NCI-H2029 treated with DMSO at 0.1 percent for 48 hours (cell line): ENCODE measurements around the gene KIF3C.
"Not testable (repeated sequence)": the region's sequence is repeated elsewhere in the genome, so short reads cannot be mapped to it uniquely, and the experiment has no call there.

Source experiments
- DNase-seq: peaks from one replicate; lab custom pipeline; 2025; lab: John Stamatoyannopoulos, UW

The KIF3C gene

DNA sequence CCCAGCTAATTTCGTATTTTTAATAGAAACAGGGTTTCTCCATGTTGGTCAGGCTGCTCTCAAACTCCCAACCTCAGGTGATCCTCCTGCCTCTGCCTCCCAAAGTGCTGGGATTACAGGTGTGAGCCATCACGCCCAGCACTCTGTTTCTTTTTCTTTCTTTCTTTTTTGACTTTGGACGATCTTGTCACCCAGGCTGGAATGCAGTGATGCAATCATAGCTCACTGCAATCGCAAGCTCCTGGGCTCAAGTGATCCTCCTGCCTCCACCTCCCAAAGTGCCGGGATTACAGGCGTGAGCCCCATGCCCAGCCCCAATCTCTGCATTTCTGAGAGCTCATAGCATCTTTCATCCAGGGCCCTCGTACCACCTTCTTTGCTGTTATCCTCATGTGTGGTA is 17.1 kb upstream of the KIF3C start:
- DNase-seq, result not testable (repeated sequence)

DNA sequence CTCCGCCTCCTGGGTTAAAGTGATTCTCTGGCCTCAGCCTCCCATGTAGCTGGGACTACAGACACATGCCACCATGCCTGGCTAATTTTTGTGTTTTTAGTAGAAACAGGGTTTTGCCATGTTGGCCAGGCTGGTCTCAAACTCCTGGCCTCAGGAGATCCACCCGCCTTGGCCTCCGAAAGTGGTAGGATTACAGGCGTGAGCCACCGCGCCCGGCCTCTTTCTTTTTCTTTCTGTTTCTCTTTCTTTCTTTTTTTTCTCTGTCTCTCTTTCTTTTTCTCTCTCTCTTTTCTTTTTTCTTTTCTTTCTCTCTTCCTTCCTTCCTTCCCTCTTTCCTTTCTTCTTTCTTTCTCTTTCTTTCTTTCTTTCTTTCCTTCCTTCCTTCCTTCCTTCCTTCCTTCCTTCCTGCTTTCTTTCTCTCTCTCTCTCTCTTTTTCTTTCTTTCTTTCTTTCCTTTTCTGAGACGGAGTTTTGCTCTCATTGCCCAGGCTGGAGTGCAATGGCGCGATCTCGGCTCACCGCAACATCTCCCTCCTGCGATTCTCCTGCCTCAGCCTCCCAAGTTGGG is 16.6 kb upstream of the KIF3C start:
- DNase-seq, result not testable (repeated sequence)

DNA sequence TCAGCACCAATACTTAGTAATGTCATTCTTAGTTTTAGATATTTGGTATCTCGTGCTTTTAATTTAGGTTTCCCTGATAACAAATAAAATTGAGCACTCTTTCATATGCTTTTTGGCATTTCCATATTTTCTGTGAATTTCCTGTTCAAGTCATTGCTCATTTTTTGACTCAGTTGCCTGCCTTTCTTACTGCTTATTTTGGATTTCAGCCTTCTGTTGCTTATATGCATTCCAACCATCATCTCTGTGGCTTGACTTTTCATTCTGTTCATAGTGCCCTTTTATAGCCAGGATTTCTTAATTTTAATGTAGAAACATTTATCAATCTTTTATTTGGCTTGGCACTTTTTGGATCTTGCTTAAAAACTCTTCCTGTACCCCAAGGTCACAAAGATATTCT is 14.5 kb upstream of the KIF3C start:
- no peak for DNase-seq

DNA sequence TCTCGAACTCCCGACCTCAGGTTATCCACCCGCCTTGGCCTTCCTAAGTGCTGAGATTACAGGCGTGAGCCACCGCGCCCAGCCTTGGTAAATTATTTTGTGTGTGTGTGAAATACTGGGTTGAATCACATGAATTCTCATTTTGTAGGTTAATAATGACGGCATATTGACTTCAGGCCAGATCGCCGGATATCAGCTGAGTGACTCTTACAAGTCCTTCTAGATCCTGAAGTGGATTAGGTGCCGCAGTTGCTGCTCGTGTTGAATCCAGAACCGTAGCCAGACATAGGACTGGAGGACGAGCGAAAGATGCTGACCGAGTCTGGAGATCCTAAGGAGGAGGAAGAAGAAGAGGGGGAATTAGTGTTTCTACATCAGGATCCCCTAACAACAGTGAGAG is 12.2 kb upstream of the KIF3C start:
- no peak for DNase-seq

DNA sequence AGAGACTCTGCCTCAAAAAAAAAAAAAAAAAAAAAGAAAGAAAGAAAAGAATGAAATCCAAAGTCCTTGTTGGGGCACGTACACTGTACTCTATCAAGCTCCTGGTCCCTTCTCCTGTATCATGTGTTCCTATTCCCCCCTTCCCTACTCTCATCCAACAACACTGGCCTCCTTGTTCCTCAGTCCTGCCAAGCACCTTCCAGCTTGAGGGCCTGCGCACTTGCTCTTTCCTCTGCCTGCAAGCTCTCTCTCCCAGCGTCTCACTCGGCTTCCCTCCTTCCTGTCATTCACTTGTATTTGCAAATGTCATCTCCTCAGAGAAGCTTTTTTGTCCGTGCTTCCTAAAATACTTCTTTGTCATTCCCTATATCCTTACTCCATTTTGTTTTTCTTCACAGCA is 10.8 kb upstream of the KIF3C start:
- no peak for DNase-seq

DNA sequence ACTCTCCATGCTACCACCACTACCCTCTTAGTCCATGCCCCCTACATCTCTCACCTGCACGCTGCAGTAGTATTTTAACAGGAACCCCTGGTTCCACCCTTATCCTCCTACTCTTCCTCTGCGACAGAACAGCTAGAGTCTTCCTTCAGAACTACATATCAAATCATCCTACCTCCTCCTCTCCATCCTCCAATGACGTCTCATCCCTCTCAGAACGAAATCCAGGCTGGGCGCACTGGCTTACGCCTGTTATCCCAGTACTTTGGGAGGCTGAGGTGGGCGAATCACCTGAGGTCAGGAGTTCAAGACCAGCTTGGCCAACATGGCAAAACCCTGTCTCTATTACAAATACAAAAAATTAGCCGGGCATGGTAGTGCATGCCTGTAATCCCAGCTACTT is 10.3 kb upstream of the KIF3C start:
- no peak for DNase-seq

DNA sequence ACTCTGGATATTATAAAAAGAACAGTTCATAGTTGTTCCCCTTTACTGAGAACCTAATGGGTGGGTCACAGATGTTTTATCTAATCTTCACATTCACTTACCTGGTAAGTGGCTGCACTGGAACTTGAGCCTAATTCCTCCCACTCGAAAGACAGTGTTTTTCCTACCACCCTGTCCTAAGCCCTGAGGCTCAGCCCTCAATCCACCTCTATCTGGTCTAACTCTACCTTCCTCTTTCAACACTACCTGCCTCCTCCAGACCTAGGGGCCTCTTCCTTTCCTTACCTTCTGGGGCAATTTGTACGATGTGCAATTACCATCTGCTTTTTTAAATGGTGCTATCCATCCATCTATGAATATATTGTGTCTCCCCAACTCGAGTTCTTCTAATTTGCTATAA is 9.7 kb upstream of the KIF3C start:
- no peak for DNase-seq

DNA sequence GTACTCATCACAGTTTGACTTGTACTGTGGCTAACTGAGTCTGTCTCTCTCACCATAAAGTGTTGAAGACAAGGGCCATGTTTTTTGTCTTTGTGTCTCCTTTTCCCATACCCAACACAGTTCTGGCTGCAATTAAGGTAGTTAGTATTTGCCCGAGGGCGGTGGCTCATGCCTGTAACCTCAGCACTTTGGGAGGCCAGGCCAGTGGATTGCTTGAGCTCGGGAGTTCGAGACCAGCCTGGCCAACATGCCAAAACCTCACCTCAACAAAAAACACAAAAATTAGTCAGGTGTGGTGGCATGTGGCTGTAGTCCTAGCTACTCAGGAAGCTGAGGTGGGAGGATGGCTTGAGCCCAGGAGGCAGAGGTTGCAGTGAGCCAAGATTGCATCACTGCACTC is 6.9 kb upstream of the KIF3C start:
- DNase-seq, result no peak

DNA sequence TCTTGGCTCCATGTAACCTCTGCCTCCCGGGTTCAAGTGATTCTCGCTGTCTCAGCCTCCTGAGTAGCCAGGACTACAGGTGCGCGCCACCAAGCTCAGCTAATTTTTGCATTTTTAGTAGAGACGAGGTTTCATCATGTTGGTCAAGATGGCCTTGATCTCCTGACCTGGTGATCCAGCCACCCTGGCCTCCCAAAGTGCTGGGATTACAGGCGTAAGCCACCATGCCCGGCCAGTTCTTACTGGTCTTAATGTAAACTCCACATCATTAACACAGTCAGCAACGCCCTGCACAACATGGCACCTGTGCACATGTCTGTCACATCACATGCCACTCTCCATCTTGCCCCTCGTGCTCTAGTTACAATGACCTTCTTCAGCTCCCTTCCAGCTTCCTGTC is 5.8 kb upstream of the KIF3C start:
- DNase-seq, result no peak

DNA sequence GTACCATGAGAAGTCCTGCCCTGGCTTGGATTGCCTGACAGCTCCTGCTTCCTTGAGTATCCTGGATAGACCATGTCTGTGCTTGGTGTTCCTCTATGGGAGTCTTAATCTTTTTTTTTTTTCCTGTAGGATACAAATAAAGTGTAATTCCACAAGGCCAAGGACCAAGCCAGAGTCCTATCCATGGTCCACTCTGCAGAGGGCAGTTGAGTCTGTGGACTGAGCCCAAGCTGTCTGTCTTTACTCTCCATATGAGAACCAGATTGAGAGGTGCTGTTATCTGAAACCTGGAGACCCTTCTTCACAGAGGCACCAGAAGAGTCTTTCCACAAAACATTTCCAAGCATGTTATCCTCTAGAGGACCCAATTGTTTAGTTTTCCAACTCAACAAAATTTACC is 1.4 kb upstream of the KIF3C start:
- DNase-seq, result no peak

DNA sequence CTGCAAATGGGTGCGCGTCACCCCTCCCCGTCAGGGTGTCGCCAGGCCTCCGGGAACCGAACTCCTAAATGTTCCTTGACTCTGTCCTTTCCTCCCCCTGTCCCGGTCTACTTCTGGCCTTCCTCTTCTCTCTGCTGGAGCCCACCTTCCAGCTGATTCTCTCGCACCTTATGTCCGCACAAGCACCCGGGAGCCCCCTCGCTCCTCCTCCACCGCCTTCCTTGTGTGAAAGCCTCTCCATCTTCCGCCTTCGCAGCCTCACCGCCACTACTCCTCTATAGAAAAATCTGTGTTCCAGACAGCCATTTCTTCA is 627 bp upstream of the KIF3C start:
- no peak for DNase-seq

DNA sequence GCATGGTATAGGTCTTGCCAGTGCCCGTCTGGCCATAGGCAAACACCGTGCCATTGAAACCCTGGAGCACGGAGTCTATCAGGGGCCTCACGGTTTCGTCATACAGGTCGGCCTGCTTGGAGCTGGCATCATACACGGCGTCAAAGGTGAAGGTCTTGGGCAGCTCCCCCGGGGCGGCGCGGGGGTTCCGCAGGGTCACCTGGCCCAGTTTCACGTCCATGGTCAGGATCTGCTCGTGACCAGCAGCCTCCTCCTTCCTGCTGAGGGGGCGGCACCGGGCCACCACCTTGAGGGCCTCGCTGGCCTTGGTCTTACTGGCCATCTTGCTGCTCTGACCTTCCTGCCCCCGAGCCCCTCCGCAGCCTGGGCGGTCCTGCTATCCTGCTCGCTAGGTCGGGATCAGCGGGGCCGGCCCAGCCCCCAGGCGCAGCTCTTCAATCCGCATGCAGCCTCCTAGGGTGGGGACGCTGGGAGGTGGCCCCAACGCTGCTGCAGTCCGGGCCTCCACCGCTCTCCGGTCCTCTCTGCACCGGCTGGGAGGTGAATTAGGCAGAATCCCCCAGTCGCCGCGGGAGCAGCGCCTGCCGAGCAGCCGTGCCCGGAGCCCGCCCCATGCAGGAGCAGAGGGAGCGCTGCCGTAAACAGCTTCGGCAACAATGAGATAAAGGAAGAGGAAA is 563 bp downstream of the KIF3C start:
- no peak for DNase-seq

DNA sequence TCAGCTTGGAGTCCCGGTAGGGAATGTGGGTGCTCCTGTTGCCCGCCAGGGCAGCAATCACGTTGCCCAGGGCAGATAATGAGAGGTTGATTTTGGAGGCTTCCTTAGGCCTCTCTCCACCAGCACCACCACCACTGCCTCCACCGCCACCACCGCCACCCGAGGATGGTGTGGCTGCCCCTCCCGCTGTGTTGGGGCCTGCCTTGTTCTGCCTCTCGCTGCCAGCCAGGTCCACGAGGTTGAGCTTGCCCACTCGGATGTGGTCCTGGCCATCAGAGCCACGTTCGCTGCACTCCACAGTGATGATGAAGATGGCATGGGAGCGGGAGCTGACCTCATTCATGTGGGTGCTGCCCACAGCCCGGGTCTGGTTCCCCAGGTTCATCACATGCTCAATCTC is 1.3 kb downstream of the KIF3C start:
- DNase-seq, result no peak

DNA sequence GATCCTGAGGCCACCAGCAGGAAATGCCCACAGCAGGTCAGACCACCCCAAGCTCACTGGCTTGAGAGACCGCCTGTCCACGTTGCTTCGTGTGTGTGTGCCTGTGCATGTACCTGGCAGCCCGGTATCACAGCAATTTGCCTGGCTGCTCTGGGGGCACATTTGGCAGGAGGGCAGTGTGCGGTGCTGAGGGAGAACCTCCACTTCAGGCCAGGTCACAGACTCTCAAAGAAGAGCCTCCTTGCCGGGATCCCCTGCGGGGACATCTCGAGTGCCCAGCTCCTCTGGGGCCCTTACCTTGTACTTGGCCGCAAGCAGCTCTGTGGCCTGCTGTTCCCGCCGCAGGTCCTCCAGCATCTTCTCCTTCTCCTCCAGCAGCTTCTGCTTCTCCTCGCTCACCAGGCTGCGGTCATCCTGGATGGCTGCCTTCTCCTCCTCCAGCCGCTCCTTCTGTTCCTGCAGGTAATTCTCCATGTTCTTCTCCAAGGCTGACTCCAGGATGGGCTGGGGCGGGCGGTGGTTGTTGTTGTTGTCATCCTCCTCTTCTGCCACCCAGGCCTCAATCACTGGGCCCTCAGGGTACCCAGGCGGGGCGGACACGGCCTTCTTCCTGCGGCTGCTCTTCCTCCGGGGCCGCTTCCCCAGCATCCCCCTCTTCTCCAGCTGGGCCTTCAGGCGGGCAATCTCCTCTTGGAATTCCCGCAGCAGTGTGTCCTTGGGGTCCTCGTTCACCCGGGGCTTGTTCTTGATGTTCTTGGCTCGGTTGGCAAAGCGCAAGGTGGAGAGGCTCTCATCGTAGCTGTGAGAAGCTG is 2.0 kb downstream of the KIF3C start:
- no peak for DNase-seq

DNA sequence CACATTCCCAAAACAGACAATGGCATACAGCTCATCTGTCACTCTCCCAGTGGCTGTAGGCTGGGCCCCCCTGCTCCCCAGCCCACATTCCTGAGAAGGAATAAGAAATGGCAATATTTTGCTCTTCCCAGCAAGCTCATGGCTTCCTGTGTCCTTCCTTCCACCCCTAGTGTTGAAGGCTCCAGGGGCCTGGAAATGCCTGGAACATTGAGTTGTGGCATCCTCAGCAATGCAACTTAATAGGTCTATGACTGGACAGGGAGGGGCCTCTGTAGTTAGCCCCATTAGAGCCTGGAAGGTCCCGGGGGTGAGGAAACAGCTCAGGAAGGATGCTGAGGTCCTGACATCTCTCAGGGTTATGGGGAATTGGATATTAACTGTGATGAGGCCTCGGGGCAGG is 3.3 kb downstream of the KIF3C start:
- DNase-seq, result no peak

DNA sequence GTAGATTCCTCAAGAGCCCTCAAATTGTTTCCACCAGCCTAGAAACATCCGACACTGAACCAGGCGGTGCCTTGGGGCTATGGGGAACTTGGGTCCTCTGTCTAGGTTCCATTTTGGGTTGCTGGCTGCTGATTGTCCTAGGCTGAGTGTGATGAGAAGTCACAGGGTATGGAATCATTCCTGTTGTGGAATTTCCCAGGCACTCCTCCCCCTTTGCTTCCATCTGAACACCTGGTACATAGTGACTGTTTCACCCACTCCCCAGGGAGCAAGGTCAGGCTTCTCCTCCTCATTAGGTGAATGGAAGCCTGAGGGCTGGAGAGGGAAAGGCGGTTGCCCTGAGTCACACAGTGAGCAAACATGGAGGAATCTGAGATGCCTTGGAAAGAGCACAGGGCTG is 4.5 kb downstream of the KIF3C start:
- no peak for DNase-seq

DNA sequence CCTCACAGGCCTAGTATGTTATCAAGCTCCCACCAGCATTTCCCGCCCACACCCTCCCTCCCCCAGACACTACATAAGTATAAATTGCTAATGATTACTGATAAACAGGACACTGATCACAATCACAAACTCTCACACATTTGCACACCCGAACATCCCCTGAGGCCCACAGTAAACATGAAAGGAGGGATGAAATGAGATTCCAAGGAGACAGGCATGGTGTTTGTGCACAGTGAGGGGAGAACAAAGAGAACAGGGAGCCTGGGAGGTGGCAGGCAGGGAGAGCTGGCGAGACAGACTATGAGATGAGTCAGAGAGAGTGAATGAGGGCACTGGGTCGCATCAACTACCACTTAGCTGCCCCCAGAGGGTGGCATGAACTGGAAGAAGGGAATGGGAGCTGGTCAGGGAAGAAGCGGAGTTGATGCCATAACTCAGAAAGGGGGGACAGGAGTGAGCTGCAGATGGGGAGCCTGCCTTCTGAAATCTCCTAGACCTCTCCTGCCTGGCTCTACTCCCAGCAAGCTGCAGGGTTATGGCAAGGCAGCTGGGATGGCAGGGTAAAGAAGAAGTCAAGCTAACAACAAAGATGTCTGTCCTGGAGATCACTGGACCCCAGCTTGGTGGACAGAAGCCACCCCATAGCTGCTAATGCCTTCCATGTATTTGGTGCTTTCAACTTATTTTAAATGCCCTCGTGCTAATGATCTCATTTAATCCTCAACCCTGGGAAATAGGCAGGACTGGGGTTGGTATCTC is 5.1 kb downstream of the KIF3C start:
- DNase-seq, result no peak

DNA sequence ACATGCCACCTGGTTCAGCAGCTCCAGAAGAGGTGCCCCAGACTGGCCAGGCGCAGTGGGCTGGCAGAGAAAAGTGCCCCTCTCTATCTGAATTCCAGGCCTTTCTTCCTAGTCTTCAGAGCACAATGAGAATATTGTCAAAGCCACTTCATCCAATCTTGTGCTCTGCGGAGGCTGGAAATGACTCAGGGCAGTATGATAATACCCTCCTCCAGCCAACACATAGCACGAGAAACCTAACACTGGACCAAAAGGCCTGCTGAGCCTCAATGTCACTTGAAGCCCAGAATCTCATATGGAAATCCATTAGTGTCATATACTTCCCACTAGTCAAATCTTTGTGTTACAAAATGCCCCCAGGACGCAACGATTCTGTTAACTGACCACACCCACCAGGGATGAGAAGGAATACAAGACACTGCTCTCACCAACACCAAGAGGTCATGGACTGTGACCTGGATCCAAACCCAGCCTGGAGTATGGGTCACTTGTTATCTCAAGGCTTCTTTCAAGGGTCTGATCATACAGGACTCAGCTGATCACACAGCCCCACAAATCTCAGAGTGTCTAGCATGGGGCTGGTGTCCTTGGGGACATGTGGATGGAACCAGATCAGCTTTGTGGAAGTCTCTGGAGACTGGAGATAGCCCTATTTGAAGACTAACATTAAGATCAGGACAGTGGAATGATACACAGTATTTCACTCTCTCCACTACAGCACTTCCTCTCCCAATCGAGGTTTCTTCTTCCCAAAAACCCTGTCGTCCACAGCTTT is 10.1 kb downstream of the KIF3C start:
- DNase-seq, result no peak

DNA sequence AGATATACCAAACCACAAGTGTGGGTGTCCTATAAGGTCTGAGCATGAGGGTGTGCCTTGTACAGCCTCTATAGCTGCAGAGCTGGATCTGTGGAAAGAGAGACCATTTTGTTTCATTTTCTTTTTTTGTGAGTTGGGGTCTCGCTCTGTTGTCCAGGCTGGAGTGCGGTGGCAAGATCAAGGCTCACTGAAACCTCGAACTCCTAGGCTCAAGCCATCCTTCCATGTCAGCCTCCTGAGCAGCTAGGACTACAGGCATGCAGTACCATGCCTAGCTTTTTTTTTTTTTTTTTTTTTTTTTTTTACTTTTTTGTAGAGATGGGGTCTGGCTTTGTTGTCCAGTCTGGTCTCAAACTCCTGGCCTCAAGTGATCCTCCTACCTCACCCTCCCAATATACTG is 10.7 kb downstream of the KIF3C start:
- no peak for DNase-seq

DNA sequence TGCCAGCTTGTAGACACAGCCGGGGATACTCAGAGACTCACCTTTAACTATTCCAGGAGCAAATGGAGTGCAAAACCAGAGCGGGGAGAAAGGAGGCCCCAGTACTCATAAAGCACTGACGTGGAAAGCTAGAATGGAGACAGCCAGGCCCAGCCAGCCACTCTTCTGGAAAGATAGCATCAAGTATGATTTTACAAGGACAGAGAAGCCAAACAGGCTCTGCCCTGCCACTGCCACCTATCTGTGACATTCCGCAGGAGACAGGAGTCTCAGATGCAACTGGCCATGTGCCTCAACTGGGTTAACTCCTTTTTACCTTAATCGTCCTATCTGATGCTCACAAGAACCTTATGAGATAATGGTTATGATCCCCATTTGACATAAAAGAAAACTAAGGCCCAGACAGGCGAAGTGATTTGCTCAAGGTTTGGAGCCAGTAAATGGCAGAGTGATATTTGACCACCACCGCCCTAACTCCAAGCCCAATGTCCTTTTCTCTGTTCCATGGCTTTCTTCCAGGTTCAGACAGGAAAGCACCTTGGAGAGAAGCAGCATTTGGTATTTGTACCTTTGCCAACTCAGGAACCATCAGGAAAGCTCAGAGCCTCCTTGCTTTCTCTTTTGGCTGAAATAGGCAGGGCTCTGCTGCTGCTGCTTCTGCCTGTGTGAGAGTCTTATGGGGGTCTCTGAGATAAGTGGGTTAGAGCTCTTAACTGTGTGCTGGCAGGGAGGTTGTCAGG is 15.6 kb downstream of the KIF3C start:
- DNase-seq, result no peak

DNA sequence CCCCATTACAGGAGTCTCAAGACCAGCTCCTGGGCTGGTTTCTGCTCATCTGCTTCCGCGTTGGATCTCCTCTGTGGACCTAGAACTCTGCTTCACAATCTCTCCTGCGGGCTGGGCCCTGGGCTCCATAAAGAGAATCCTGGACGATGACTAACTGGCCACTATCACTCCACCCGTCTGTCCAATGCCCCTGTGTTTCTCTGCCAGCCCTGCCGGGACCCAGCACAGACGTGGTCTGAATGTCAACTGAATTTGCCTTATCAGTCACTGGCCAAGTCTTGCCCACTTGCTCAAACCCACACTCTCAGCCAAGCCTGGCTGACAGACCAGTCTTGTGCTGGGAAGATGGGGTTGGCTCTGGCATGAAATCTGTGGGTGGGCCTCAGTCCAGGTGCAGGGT is 17.4 kb downstream of the KIF3C start:
- DNase-seq, result no peak

DNA sequence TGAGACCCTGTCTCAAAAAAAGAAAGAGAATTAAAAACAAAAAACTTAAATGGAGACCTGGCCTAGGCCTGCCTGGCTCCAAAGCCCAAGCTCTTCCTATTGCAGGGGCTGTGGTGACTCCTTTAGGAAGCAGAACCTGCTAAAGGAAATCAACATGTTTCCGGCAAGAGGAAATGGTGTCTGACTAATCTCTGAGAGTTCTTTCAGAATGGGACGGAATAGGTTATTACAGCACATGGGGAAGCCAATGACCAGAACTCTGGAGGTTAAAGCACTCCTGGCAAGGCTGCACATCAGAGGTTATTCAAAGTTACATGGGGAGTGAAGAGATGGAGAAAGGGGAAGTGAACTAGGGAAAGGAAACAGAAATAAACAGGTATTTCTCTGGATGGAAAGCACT is 21.4 kb downstream of the KIF3C start:
- DNase-seq, result no peak
